IPS-18c (cell line): Measurements from ENCODE around the gene PROK2.
A peak's percentile ranks its signal among the peaks of the same experiment; 100 is the strongest.

ENCODE experiments used
- H3K4me3 ChIP-seq: 2 replicates; pipeline ENCODE4 v1.7.0; 2013; ENCODE audit warnings: low read depth, mild to moderate bottlenecking, low read length, moderate library complexity; ENCODE audit not compliant: insufficient read depth
- H3K9me3 ChIP-seq: one replicate; pipeline ENCODE4 v1.6.1; 2013; ENCODE audit warnings: mild to moderate bottlenecking, low read length, moderate library complexity; ENCODE audit not compliant: control insufficient read depth, insufficient read depth

PROK2 gene

GRCh38 chr3:71784914-71785531 lies at the start of gene PROK2:
PROK2 (minus strand) TSS chr3:71785148; CDS start chr3:71785052, 96 bp downstream.
- H3K9me3 ChIP-seq = no peaks in the 10 kb centered on the region
- H3K4me3 ChIP-seq = peak within 1 kb of the TSS; percentile 40

- no peaks in the 10 kb centered on the region for H3K9me3 ChIP-seq
These were observed 46.7 kb upstream of the PROK2 start for GRCh38 chr3:71831599-71831998.

GRCh38 chr3:71825551-71826283 lies 40.8 kb upstream of the PROK2 start:
- H3K4me3 ChIP-seq = no peak overlapping the region
- H3K9me3 ChIP-seq = peaks cover 2% of the 10 kb centered on the region

More at GRCh38 chr3:71831599-71831998, 46.7 kb upstream of the PROK2 start:
- no peak overlapping the region for H3K4me3 ChIP-seq

- Histone ChIP-seq H3K9me3 (peaks cover 2% of the 10 kb centered on the region), H3K4me3 (no peak overlapping the region)
These were observed 36.2 kb upstream of the PROK2 start for GRCh38 chr3:71821116-71821515.

GRCh38 chr3:71817262-71817661 lies 32.3 kb upstream of the PROK2 start:
- H3K4me3 ChIP-seq = no peak overlapping the region

GRCh38 chr3:71816767-71817156 lies 31.8 kb upstream of the PROK2 start:
- Histone ChIP-seq H3K4me3 (no peak overlapping the region), H3K9me3 (no peaks in the 10 kb centered on the region)

More at GRCh38 chr3:71817262-71817661, 32.3 kb upstream of the PROK2 start:
- H3K9me3 ChIP-seq = no peaks in the 10 kb centered on the region

- Histone ChIP-seq H3K9me3 (no peaks in the 10 kb centered on the region), H3K4me3 (no peak overlapping the region)
These were observed 30.6 kb upstream of the PROK2 start for GRCh38 chr3:71815340-71816067.

- Histone ChIP-seq H3K4me3 (no peak overlapping the region), H3K9me3 (no peaks in the 10 kb centered on the region)
These were observed 28.8 kb upstream of the PROK2 start for GRCh38 chr3:71813704-71814103.

GRCh38 chr3:71813073-71813472 lies 28.1 kb upstream of the PROK2 start:
- Histone ChIP-seq H3K4me3 (no peak overlapping the region), H3K9me3 (no peaks in the 10 kb centered on the region)

GRCh38 chr3:71810056-71810455 lies 25.1 kb upstream of the PROK2 start:
- Histone ChIP-seq H3K9me3 (no peaks in the 10 kb centered on the region), H3K4me3 (no peak overlapping the region)

- Histone ChIP-seq H3K4me3 (no peak overlapping the region), H3K9me3 (no peaks in the 10 kb centered on the region)
These were observed 24.5 kb upstream of the PROK2 start for GRCh38 chr3:71809321-71810026.

GRCh38 chr3:71806736-71807135 lies 21.8 kb upstream of the PROK2 start:
- H3K9me3 ChIP-seq = peaks cover 4% of the 10 kb centered on the region

GRCh38 chr3:71805691-71806090 lies 20.7 kb upstream of the PROK2 start:
- H3K9me3 ChIP-seq = peaks cover 4% of the 10 kb centered on the region
- no peak overlapping the region for H3K4me3 ChIP-seq

More at GRCh38 chr3:71806736-71807135, 21.8 kb upstream of the PROK2 start:
- H3K4me3 ChIP-seq = no peak overlapping the region

GRCh38 chr3:71805199-71805598 lies 20.3 kb upstream of the PROK2 start:
- H3K9me3 ChIP-seq = peaks cover 4% of the 10 kb centered on the region
- H3K4me3 ChIP-seq = no peak overlapping the region

- Histone ChIP-seq H3K4me3 (no peak overlapping the region), H3K9me3 (peaks cover 4% of the 10 kb centered on the region)
These were observed 18.3 kb upstream of the PROK2 start for GRCh38 chr3:71803248-71803647.

GRCh38 chr3:71801986-71802385 lies 17.0 kb upstream of the PROK2 start:
- Histone ChIP-seq H3K9me3 (peaks cover 4% of the 10 kb centered on the region), H3K4me3 (no peak overlapping the region)

- no peak overlapping the region for H3K4me3 ChIP-seq
- peaks cover 4% of the 10 kb centered on the region for H3K9me3 ChIP-seq
These were observed 15.1 kb upstream of the PROK2 start for GRCh38 chr3:71800023-71800422.
